Stimulated activated CD8-positive, alpha-beta memory T cell treated with anti-CD3 and anti-CD28 coated beads, Interleukin-7, amount 100 ng/mL, for 1 hour (primary cell): ENCODE measurements around the gene SLC39A8.
"Not testable (repeated sequence)": the region's sequence is repeated elsewhere in the genome, so short reads cannot be mapped to it uniquely, and the experiment has no call there.

Experiments
- DNase-seq, 2 donors: peaks; one replicate each; pipeline ENCODE4 v3.0.0-alpha.2; 2020; ENCODE audit warnings: low read depth in 2 of 2

The SLC39A8 gene

GRCh38 chr4:102344954-102345794, at the start of gene SLC39A8:
Gene SLC39A8, minus strand, starts transcription at chr4:102345482. Its CDS starts 820 bp downstream, at chr4:102344662.
- peak; percentile 65 to 68 for DNase-seq

DNA sequence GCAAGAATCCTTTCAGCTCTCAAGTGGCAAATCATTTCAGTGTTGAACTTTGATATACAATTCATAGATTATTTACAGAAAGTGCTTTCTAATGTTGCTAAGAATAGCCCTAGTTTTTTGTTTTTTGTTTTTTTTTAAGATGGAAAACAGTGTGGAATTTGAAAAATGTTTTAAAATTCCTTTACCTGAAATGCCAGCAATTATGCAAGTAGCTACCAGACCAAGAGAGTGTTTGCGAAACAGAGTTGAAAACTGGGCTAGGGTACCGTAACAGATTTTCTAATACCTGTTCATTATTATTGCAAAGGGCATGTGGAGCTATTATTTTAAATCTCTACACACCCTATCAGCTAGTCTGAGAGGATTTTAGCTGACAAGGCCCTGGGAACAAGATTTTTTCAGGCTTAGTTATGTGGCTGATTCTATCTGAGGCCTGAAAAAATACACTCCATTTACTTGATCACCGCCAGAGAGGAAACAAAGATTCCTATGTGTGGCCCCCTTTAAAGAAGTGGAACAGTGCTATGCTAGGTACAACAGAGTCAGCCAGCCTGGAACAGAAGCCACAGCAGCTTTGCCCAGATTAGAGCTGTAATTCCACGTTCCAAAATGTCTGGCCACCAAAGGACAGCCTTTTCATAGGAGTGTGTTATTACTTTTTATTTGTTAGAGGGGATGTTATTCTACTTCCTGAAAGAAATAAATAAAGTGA, 46.9 kb upstream of the SLC39A8 start:
- no peak for DNase-seq

- no peak for DNase-seq
Measured at GRCh38 chr4:102390438-102390837, 45.2 kb upstream of the SLC39A8 start.

- DNase-seq: no peak
Measured at GRCh38 chr4:102388611-102389010, 43.3 kb upstream of the SLC39A8 start.

GRCh38 chr4:102387552-102388150, 42.4 kb upstream of the SLC39A8 start:
- no peak for DNase-seq

DNA sequence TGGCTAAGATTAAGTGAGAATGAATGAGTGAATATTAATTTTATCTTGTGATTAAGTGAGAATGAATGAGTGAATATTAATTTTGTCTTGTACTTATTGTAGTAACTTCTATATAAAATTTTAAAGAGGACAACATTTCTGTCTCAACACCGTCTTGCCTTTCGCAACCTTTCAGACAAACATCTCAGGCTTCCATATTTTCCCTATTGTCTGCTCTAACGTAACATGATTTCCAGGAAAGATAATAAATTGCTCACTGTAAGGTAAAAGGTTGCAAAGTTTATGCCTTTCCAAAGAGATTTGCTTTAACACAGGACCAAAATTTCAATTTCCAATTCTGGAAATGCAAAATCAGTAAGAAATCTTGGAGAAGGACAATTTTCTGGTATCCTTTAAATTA, 41.7 kb upstream of the SLC39A8 start:
- DNase-seq: no peak

- DNase-seq: not testable (repeated sequence)
Measured at GRCh38 chr4:102380253-102380652, 35.0 kb upstream of the SLC39A8 start.

- no peak for DNase-seq
Measured at GRCh38 chr4:102362922-102363432, 17.7 kb upstream of the SLC39A8 start.

DNA sequence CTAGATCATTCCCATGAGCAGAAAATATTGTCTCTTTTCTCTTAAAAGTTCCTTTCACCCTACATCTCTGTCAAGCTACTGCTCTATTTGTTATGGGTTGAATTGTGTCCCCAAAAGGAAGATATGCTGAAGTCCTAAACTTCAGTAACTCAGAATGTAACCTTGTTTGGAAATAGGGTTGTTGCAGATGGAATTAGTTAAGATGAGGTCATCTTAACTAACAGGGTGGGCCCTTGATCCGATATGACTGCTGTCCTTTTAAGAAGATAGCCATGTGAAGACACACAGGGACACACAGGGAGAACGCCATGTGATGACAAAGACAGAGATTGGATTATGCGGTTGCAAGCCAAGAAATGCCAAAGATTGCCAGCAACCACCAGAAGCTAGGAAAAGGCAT, 12.8 kb upstream of the SLC39A8 start:
- no peak for DNase-seq

DNA sequence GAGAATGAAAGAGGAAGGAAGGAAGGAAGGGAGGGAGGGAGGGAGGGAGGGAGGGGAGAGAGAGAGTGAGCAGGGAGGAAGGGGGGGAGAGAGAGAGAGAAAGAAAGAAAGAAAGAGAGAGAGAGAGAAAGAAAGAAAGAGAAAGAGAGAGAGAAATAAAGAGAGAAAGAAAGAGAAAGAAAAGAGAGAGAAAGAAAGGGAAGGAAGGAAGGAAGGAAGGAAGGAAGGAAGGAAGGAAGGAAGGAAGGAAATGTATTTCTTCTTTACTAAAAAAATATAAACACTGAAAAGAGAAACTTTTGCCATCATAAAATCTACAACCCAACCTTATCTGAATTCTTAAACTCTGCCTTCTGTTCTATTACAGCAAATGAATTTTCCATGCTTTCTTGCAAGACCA, 12.4 kb upstream of the SLC39A8 start:
- not testable (repeated sequence) for DNase-seq

DNA sequence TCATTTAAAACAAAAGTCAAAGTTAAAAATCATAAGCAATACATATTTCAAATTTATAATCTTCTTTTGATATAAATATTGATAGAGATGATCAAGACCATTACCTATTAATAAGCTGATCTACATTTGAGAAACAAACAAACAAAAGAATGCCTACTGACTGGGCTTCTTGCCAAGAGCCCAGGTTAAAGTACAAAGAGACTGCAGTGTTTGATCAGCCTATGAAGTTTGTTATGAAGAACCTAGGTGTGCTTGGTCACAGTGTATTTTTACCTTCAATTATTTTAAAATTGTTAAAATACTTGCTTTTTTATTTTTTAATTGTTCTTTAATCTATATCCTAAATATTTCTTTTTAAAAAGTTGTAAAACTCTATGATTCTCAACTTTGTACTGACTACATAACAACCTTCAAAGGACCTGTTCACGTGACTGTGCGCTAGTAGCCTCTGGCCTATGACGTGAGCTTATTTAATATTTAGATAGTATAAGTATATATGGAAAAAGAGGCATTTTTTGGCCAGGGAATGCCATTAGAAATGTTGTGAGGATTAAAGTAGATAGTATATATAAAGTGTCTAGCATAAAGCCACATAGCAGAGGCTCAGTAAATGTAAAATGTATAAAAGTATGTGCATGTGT, 11.4 kb upstream of the SLC39A8 start:
- DNase-seq: no peak

DNA sequence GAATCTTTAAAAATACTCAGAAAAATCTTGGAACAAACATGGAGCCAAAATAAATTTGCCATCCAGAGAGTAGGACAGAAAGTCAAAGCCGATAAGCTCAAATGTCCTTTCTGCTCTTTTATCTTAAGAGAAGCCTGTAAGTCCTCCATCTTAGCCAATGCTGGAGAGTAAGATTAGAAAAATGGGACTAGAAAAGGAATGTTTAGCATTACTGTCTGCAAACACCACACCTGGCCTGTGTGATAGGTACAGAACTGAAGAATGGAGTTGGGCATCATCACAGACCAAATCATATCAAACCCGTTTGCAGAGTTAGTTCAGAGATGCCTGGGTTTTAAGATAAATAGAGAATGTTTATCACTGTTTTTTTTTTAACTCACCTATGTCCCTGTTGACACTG, 10.5 kb upstream of the SLC39A8 start:
- no peak for DNase-seq

GRCh38 chr4:102354671-102355454, 9.6 kb upstream of the SLC39A8 start:
- DNase-seq: no peak

GRCh38 chr4:102352781-102353180, 7.5 kb upstream of the SLC39A8 start:
- DNase-seq: no peak

GRCh38 chr4:102350634-102351033, 5.4 kb upstream of the SLC39A8 start:
- no peak for DNase-seq

DNA sequence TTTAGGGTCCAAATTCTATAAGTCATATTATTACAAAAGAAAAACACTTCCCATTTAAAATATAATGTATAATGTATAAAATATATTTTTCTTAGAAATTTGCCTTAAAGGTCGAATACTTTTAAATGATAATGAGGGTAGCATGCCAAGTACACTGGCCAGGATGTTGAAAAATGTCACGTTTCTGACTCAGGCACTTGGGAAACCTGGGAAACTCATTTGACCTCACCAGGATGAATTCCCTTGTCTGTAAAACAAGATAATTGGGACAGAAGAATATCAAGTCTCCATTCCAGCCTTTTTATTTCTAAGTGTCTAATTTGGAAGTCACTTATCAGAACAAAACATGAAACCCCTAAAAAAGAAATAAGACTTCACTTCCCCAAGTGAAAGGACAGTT, 3.4 kb upstream of the SLC39A8 start:
- DNase-seq: no peak

DNA sequence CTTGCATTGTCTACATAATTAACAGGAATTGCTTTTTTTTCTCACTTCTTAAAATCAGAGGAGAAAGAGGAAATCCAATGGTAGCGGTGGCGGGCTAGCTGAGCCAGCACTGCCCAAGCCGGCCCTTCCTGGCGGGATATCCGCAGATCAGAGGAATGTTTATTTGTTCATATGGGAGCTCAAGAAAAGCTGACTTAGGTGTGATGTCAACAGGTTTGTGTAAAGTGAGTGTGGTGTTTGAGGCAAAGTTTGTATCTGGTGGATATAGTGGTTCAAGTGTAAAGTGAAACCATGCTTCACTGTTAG, 466 bp upstream of the SLC39A8 start:
- DNase-seq: no peak

DNA sequence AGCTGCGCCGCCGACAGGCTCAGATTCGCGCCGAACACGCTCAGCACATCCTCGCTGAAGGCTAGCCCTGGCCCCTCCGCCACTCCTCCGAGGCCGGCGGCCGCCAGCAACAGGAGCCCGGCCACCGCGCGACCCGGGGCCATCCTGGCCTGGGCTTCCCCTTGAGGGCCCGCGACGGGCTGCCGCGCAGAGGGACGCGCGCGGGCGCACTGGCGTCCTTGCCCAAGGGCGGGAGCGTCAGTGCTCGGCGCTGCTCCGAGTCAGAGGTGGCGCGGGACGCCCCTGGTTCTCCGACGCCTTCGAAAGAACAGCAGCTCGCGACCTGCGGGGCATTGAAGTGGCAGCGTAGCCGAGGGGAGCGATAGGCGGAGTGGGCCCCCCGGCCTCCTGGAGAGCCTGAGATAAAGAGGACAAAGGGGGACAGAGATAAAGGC, 745 bp downstream of the SLC39A8 start:
- peak; percentile 19 to 31 for DNase-seq

DNA sequence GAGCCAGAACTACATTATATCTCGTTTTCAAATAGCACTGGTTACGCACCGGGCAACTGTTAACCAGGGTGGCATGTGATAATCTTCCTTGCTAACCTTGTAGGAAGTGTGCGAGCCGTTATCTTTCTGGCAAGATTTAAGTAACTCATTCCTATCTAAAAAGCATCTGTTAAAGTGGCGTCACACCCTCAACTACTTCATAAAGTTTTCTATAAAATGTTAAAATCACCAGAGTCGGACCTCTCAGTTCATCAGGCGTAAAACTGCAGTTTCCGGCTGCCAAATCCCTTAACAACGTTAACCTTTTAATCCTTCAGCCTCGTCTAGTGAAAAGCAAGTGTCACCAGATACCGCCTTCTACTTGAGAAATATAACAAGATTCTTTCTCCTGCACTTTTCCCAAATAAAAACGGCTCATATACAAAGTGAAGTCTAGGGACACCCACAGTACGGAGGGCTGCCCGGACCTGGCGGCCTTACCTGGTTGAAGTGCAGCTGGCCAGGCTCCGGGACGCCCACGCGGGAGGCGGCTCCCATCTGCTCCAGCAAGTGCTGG, 1.2 kb downstream of the SLC39A8 start:
- DNase-seq: peak in 1 of 2 donors; percentile 17

DNA sequence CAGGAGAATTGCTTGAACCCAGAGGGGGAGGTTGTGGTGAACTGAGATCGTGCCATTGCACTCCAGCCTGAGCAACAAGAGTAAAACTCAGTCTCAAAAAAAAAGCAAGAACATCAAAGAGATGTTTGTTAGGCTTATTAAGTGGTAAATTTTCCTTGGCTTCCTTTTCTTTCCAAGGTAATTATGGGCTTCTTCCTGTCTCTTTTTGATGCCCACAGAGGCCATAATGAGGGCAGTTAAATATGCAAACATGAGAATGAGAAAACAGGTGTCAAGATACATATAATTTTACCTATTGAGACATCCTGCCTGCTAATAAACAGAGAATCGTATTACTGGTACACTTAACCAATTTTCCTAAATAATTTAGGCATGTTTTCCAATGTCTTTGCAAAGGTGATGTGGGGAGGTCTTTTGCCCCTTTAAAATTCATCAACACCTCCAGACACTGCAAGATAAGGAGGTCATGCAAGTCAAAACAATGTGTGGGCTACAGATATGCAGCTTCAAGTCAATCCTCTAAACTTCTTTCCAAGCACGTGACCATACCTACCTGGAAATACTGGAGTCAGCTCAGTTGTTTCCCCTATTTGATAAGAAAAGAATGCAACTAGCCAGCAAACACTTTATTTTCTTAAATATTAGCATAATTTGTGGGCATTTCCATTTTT, 2.7 kb downstream of the SLC39A8 start:
- no peak for DNase-seq
